Astrocyte of the spinal cord (primary cell): ENCODE results near the gene RAVER1.
A peak's percentile ranks its signal among the peaks of the same experiment; 100 is the strongest.

Experiments used
- DNase-seq: peaks from one replicate; pipeline ENCODE4 v3.0.0; 2011; ENCODE audit warnings: low read depth, low spot score
- H3K4me3 ChIP-seq: 2 replicates; pipeline ENCODE4 v1.5.1; 2011; ENCODE audit warnings: low read depth, mild to moderate bottlenecking, low read length, moderate library complexity
- in situ Hi-C: cut with HindIII; loops from 2 replicates; pipeline ENCODE4 v1.10.0; 2017; ENCODE audit warnings: low sequenced_read_pairs
- TF ChIP-seq, protein P1 (sequence below): IDR thresholded peaks from 2 replicates; pipeline ENCODE4 v1.5.1; 2012; ENCODE audit warnings: low read depth, mild to moderate bottlenecking, low read length, inconsistent platforms

Gene RAVER1

DNA sequence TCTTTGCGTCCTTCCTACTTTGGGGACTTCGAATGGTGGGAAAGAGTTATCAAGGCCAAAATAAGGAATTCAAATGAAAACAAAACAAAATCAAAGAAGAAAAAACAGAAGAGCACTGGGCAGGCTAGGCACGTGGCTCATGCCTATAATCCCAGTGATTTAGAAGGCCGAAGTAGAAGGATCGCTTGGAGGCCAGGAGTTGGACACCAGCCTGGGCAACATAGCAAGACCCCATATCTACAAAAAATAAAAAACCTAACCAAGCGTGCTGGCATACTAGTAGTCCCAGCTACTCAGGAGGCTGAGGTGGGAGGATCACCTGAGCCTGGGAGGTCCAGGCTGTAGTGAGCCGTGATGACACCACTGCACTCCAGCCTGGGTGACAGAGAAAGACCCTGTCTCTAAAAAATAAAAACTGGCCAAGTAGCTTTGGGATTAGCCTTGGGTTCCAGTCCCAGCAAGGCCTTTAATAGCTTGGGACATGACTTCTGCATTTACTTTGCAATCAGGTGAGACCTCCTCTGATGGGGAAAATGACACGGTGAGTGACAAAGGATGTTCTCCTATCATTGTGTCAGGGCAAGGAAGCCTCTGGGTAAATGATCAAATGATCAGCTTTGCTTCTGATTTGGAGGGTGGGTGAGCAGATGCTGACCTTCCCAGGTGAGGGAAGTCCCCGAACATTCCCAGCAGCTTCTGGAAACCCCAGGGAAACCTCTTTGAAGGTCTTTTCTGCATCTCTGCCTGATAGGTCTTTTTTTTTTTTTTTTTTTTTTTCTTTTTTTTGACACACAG lies 55.3 kb downstream of the RAVER1 start:
- in situ Hi-C loops = no loop called here
- TF ChIP-seq, protein P1, sequence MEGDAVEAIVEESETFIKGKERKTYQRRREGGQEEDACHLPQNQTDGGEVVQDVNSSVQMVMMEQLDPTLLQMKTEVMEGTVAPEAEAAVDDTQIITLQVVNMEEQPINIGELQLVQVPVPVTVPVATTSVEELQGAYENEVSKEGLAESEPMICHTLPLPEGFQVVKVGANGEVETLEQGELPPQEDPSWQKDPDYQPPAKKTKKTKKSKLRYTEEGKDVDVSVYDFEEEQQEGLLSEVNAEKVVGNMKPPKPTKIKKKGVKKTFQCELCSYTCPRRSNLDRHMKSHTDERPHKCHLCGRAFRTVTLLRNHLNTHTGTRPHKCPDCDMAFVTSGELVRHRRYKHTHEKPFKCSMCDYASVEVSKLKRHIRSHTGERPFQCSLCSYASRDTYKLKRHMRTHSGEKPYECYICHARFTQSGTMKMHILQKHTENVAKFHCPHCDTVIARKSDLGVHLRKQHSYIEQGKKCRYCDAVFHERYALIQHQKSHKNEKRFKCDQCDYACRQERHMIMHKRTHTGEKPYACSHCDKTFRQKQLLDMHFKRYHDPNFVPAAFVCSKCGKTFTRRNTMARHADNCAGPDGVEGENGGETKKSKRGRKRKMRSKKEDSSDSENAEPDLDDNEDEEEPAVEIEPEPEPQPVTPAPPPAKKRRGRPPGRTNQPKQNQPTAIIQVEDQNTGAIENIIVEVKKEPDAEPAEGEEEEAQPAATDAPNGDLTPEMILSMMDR = no peak
- H3K4me3 ChIP-seq = no peak overlapping the region

DNA sequence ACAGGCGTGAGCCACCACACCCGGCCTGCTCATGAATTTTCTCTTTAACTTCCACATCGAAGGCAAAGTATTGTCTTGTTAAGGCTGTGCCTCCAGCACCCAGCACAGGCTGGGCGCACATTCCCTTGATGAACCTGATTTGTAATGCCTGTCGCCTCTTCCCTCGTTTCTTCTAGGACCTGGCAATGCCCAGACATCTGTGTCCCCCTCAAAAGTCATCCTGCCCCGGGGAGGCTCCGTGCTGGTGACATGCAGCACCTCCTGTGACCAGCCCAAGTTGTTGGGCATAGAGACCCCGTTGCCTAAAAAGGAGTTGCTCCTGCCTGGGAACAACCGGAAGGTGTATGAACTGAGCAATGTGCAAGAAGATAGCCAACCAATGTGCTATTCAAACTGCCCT lies 58.7 kb downstream of the RAVER1 start:
- in situ Hi-C loops = no loop called here
- TF ChIP-seq, protein P1 = no peak
- H3K4me3 ChIP-seq = no peak overlapping the region
- DNase-seq = no peak

More for the DNA sequence above, 55.3 kb downstream of the RAVER1 start:
- no peak for DNase-seq

DNA sequence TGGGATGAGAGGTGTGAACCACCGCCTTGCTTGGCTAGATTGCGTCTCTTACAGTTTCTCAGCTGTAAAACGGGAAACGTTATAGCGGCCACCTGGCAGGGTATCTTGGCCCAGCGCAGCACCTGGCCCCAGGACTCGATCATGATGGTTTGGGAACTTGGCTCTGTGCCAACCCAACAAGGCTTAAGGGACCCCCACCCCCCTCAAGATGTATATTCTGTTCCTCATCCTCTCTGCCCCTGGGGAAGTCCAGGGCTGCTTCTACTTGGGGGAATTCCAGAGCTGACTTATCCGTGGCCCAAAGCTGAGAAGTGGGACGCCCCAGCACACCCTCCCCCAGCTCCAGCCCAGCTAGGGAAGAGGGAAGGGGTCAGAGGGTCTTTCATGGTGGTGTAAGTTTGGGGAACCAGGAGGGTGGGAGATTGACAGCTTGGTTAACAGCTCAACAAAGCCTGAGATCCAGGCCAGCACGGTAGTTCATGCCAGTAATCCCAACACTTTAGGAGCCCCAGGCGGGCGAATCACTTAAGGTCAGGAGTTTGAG lies 61.7 kb downstream of the RAVER1 start:
- no peak for DNase-seq
- TF ChIP-seq, protein P1 = no peak
- in situ Hi-C loops = no loop called here
- H3K4me3 ChIP-seq = no peak overlapping the region

DNA sequence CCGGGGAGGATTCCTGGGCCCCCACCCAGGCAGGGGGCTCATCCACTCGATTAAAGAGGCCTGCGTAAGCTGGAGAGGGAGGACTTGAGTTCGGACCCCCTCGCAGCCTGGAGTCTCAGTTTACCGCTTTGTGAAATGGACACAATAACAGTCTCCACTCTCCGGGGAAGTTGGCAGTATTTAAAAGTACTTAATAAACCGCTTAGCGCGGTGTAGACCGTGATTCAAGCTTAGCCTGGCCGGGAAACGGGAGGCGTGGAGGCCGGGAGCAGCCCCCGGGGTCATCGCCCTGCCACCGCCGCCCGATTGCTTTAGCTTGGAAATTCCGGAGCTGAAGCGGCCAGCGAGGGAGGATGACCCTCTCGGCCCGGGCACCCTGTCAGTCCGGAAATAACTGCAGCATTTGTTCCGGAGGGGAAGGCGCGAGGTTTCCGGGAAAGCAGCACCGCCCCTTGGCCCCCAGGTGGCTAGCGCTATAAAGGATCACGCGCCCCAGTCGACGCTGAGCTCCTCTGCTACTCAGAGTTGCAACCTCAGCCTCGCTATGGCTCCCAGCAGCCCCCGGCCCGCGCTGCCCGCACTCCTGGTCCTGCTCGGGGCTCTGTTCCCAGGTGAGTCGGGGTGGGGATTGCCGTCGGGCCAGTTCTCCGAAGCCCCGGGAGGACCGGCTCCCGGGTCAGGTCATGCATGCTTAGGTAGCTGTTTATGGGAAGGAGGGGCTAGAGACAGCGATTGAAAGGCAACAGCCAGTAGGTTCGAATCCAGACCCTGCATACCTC lies 62.5 kb downstream of the RAVER1 start, which contains the start of gene ICAM1:
Gene ICAM1 (plus strand): TSS at position 505 of the 779 bp plus-strand sequence. CDS start 40 bp downstream, at position 545.
- H3K4me3 ChIP-seq = peak within 1 kb of the TSS; percentile 21
- TF ChIP-seq, protein P1 = no peak
- in situ Hi-C loops = no loop called here
- DNase-seq = peak; percentile 25

DNA sequence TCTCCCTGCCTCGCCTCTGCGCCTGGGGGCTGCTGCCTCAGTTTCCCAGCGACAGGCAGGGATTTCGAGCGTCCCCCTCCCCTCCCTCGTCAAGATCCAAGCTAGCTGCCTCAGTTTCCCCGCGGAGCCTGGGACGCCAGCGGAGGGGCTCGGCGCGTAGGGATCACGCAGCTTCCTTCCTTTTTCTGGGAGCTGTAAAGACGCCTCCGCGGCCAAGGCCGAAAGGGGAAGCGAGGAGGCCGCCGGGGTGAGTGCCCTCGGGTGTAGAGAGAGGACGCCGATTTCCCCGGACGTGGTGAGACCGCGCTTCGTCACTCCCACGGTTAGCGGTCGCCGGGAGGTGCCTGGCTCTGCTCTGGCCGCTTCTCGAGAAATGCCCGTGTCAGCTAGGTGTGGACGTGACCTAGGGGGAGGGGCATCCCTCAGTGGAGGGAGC lies 63.1 kb downstream of the RAVER1 start:
- TF ChIP-seq, protein P1 = no peak
- H3K4me3 ChIP-seq = peak overlapping the region; percentile 21
- in situ Hi-C loops = no loop called here
- DNase-seq = no peak

DNA sequence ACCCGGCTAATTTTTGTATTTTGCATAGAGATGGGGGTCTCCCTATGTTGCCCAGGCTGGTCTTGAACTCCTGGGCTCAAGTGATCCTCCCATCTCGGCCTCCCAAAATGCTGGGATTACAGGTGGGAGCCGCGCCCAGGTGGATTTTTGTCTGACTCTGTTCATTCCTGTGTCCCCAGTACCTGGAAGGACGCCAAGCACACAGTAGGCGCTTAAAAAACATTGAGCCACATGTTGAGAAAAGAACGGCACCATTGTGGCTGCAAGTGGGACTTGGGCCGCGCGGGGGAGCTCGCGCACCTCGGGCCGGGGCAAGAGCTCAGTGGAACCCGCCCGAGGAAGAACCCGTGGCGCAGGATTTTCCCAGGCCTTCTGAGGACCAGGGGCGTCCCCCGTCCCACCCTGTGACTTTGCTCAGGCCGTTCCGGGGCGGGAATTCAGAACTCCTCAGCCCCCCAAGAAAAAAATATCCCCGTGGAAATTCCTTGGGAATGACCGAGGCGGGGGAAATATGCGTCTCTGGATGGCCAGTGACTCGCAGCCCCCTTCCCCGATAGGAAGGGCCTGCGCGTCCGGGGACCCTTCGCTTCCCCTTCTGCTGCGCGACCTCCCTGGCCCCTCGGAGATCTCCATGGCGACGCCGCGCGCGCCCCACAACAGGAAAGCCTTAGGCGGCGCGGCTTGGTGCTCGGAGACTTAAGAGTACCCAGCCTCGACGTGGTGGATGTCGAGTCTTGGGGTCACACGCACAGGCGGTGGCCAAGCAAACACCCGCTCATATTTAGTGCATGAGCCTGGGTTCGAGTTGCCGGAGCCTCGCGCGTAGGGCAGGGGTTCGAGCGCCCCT lies 63.8 kb downstream of the RAVER1 start:
- TF ChIP-seq, protein P1 = peak; percentile 95
- DNase-seq = peak; percentile 74
- peak overlapping the region; percentile 14 for H3K4me3 ChIP-seq
- in situ Hi-C loops = no loop called here
